HuH-7.5 (cell line): Measurements from ENCODE around the gene GABBR2.
A peak's percentile ranks its signal among the peaks of the same experiment; 100 is the strongest.

Experiments
- DNase-seq: peaks from one replicate; pipeline ENCODE4 v3.0.0; 2011; ENCODE audit warnings: low spot score

GABBR2 gene

DNA sequence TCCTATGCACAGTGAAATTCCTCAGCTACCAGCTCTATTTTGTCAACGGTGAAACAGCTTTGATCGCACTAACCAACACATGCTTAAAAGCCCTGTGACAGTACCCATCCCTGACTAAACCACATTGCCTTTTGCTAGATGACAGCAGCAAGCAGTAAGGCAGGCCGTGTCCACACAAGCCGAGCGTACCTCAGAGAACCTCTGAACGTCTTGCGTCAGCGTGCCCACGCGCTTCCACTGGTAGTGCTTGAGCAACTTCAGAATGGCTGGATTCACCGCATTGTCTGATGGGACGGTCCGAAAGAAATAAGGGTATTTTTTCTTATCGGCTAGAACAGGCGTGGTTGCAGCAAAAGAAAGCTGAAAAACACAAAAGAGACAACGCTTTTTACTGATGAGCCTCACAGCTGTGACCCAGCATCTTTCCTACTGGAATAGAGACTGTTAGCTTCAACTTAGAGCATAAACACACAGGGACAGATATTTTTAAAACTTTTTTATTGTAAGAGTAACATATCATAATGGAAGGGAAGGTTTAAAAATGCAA lies 167.0 kb downstream of the GABBR2 start:
- no peak for DNase-seq

DNA sequence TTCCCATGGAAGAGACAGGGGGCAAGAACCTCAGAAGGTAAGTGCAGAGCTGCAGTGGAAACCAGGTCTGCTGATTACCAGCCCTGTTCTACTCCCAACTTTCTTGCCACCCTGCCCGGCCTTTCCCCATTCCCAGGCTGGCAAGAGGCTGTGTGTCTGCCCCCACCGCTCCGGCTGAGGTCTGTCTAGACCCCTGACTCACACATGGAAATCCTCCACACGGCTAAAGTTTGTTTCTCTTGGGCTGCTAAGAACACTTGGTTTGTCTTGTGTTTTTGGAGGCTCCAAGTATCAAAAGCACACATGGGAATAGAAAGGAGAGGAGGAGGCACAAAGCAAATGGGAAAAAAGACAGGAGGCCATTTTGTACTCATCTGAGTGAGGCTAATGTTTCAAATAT lies 168.3 kb downstream of the GABBR2 start:
- DNase-seq, result no peak

DNA sequence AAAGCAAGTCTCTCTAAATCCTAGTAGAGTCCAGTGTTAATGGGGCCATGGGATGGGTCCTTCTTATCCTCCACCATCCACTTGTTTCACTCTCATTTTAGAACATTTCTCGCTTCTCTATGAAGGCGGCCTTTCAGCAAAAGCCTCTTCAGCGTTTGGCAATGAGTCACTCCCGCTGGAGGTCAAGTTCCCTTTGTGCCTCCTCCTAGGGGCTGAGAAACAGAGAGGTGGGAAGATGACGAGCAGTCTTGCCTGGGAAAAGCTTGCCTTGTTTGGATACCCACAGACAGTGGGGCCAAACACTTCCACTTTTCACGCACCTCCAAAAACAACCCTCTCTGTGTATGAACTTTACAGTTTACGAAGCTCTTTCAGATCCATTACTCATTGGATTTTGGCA lies 168.8 kb downstream of the GABBR2 start:
- DNase-seq, result no peak

- no peak for DNase-seq
Measured at GRCh38 chr9:98538626-98539031, 170.1 kb downstream of the GABBR2 start.

DNA sequence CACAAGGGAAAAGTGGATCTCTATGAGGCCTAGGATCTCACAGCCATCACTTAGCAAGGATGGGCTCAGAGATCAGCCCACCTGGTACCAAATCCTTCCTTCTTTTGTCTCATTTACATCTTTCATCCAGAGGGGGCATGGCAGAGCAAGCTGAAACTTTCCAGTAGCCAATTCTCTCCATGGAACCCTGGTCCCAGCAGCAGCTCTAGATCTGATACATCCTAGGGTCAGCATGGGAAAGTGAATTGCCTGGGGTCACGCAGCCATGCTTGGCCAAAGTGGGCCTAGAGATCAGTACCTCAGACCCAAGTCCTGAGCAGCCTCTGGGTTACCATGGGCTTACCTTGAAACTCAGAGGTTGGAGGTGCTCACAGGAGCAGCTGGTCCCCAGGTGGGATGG lies 170.5 kb downstream of the GABBR2 start:
- no peak for DNase-seq

- no peak for DNase-seq
Measured at GRCh38 chr9:98536542-98537173, 172.1 kb downstream of the GABBR2 start.

- no peak for DNase-seq
Measured at GRCh38 chr9:98533866-98534265, 174.9 kb downstream of the GABBR2 start.

DNA sequence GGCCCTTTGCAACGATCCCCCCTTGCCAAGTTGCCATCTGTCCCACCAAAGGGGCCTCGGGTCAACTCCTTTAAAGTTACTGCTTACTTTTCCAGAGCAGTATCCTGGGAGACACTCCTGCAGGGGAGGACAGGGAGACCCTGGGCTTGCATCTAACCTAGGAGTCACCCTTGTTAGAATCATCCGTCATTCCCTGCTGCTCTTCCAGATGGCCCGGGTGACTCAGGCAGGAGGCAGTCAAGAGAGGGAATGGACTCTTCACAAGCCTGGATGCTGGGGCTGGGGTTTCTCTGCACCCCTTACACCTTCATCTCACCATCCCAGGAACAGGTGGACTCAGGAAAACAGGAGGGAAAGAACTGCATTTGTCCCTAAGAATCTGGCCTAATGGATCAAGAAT lies 175.6 kb downstream of the GABBR2 start:
- DNase-seq, result no peak

DNA sequence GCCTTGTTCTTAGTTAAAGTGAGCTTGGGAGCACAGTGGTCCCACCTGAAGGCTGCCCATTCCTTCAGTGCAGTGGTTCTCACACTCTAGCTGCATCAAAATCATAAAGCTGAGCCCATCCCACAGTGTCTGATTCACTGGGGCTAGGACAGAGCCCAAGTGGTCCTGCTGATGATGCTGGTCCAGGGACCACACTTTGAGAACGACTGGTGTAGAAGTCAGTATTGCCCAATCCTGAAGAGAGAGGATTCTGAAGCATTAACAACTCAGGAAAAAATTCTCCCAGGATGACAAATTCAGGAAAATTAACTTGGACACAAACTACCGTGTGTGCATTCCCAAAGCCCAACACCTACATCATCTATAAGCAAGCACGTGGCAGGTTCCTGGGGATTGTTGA lies 176.2 kb downstream of the GABBR2 start:
- no peak for DNase-seq

DNA sequence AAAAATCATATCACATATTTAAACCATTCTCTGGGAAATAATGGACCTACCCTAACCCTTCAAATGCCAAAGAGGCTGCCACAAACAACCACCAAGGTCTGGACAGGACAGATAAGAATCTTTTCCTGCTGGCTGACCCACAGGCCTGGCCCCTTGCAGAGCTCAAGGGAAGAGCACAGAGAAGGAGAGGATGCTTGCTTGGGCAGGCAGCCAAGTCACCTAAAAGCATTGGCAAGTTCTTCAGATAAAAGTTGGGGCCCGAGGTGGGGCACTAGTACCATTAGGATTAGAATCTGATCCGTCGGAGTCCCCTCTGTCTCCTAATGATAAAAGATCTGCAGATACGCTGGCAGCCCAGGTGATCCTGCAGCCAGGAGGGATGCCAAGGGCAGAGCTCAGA lies 176.6 kb downstream of the GABBR2 start:
- no peak for DNase-seq

DNA sequence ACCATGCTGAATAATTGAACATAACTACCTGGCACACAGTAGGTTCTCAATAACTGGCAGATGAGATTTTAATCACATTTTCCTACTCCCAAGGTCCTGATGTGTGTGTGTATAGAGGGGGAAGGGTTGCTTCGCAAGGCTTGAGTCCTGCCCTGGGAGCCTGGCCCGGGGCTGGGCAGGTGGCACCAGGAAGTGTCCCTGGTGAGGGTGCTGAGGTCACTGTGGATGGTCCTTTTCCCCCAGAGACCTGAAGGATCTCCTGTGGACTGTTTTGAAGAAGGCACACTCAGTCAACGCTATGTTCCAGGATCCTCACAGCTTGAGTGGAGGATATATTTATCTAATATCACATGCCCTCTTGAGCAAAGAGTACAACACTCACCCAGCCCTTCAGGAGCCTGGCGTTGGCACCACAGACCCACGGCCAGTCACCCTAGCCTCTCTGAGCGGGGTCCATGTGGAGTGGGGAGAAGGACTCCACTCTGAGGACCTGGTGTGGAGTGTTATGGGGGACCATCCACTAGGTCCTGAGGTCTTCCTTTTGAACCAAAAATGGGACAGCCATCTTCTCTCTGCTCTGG lies 177.8 kb downstream of the GABBR2 start:
- DNase-seq, result no peak

DNA sequence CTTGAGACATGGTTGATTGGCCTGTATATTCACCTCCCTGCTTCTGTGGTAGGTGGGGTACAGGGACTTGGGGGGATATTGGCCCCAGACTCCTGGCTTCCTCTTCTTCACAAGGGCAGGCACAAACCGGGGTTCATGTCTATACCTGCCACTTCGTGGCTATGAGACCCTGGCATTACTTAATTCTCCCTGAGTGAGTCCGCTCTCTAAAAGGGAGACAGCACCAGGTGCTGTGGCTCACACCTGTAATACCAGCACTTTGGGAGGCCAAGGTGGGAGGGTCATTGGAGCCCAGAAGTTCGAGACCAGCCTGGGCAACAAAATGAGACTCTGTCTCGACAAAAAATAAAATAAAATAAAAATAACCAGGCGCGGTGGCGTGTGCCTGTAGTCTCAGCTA lies 178.5 kb downstream of the GABBR2 start:
- DNase-seq, result no peak

- no peak for DNase-seq
Measured at GRCh38 chr9:98529841-98530240, 178.9 kb downstream of the GABBR2 start.

- peak; percentile 15 for DNase-seq
Measured at GRCh38 chr9:98523231-98523901, 185.4 kb downstream of the GABBR2 start.

- no peak for DNase-seq
Measured at GRCh38 chr9:98522487-98522886, 186.2 kb downstream of the GABBR2 start.

GRCh38 chr9:98521141-98521540 lies 187.6 kb downstream of the GABBR2 start:
- no peak for DNase-seq

DNA sequence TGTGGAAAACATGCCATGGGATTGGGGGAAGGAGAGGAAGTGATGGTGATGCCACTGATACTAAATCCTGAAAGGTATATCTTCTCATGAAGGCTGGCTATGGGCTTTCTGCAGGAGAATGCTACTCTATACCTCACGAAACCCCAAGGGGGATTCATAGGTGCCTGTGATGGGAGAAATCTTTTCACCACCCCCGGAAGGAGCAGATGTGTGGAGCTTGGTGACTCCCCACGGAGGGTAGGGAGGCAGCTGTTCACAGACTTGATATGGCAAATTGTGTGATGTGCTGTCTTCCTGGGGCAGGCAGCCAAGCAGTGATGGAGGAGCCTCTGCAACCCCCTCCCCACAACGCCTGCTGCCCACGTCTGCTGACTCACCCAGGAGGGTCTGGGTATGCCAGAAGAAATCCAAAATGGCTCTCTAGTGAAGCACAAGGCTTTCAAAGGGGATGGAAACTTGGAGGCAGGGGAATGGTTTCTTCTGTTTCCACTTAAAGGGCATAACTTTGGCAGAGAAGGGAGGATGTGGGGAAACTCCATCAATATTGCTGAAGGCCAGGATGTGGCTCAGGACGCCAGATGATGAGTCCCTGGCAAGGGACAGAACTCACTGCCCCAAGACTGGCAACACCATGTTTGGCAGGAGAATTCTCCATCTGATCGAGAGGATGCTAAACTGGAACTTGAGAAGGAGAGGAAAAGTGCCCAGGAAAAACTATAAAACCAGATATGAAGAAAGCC lies 188.3 kb downstream of the GABBR2 start:
- no peak for DNase-seq

DNA sequence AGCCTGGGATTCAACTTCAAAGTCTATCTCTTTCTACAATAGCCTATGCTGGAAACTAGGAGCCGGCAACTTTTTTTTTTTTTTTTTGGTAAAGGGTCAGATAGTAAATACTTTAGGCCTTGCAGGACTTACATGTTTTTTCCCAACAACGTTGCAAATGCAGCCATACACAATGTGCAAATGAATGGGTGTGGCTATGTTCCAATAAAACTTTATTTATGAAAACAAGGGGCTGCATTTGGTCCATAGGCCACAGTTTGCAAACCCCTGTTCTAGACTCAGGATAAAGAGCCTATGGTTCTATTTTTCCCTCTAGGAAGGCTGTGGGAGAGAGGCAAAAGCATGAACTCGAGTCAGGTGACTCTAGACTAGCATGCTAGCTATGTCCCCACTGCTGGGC lies 189.1 kb downstream of the GABBR2 start:
- no peak for DNase-seq

GRCh38 chr9:98518556-98518955 lies 190.2 kb downstream of the GABBR2 start:
- no peak for DNase-seq

DNA sequence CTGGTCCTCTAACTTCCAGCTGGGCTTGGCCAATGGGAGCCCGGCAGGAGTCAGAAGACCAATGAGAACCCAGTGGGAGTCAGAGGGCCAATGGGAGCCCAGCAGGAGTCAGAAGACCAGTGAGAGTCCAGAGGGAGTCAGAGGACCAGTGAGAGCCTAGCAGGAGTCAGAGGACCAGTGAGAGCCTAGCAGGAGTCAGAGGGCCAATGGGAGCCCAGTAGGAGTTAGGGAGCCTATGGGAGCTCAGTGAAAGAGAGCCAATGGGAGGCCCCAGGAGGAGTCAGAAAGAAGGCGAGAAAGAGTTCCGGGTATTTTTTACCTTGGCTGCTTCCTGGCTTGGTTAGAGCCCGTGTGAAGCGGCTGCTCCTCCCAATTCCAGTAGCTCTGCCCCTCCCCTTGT lies 191.0 kb downstream of the GABBR2 start:
- no peak for DNase-seq

DNA sequence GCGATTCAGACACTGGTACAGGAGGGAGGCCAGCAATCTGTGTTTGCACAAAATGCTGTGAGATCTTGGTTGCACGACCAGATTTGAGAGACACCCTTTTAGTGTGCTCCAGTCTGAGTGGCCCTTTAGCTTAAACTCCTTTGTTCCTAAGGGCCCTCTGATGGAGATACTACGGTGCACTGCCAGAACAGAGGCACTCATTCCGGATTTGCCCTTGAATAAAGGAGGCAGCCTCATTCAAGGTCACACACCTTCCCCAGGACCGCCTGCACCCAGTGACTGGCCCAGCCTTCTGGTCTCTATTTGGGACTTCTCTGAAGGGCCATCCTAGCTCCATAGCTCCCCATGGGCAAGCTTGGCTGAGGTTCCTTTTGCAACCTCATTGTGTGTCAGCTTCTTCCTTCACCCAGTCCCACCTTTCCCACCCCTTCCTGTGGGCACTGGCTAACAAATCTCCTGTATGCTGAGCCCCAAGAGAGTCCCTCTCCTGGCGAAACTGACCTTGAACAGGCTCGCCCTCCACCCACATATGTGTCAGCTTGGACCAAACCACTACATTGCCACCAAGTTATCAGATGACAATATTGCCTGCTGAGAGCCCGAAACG lies 191.7 kb downstream of the GABBR2 start:
- no peak for DNase-seq

GRCh38 chr9:98516205-98516896 lies 192.4 kb downstream of the GABBR2 start:
- DNase-seq, result no peak
